Measurements from ENCODE around the gene SELENON. TPM values are rescaled to one million over a fixed set of nuclear protein-coding genes. Genes with fewer than 3 reads are reported as not detected.

SELENON gene
- polyA plus RNA-seq, 1 of the 3 experiments (the other 2 are of a cell fraction): 56.2 TPM

DNA sequence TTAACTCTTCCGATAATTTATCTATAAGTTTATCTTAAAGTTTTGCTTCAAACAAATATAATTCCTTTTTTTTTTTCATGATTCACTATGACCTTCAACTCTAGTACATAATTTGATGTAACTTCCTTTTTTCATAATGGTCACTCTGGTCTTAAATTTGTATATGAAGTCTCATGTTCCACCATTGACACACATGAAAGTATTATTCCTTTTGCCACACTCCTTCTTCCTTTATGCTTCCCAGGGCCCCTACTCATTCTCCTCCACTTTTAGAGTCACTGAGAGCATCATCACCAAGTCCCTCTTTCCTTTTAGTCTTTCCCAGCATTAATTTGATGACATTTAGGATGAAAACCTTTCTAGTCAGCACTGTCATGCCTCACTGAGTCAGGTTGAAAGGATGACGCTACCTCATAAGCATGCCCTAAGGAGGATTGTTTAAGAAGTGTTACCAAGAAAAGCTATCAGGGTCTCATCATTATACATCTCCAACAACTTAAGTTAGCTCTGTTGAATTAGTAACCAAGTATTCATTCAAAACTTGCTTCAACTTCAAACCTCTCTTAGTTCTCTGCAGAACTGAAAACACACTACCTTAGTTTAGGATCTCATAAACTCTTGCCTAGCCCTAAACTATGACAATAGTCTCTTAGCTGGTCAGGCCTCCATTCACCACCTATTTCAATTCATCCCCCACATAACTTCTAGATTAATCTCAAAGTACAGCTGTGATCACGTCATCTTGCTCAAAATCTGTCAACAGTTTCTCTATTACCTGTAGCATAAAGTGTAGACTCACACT is 44.7 kb downstream of the SELENON start:
- H3K9me2 ChIP-seq: no peaks in the 10 kb centered on the region
- H4K20me1 ChIP-seq (ENCODE audit: insufficient read depth): no peaks in the 10 kb centered on the region
- H3K36me3 ChIP-seq (replicated peaks in 1 of 2; ENCODE audit: control insufficient read depth in 1 of 2, insufficient read depth in 2 of 2, low read length in 1 of 2): no peaks in the 10 kb centered on the region
- POLR2A ChIA-PET: no interaction called here
- no peaks in the 10 kb centered on the region for H3K9me3 ChIP-seq
- no peak overlapping the region for H3K4me3 ChIP-seq (ENCODE audit: low read depth in 2 of 2, low read length in 1 of 2)
- no peaks in the 10 kb centered on the region for H3K4me1 ChIP-seq (ENCODE audit: control insufficient read depth in 1 of 2, insufficient read depth in 2 of 2, low read depth in 1 of 2, low read length in 1 of 2)
- TF ChIP-seq RAD21 (IDR thresholded peaks at IDR 0.05; ENCODE audit: low read length) (no peak), ELF1 (IDR thresholded peaks at IDR 0.05) (no peak), POLR2AphosphoS5 (IDR thresholded peaks at IDR 0.05; ENCODE audit: low read depth, low read length) (no peak), FOXM1 (IDR thresholded peaks at IDR 0.05; ENCODE audit: low read depth) (no peak), EP300 (IDR thresholded peaks at IDR 0.05; ENCODE audit: borderline replicate concordance in 1 of 2, low read depth in 1 of 2, low read length in 1 of 2) (no peak), SIN3A (IDR thresholded peaks at IDR 0.05; ENCODE audit: borderline replicate concordance, low read depth, low read length) (no peak), NFIC (IDR thresholded peaks at IDR 0.05; ENCODE audit: borderline replicate concordance) (no peak), MEF2A (IDR thresholded peaks at IDR 0.05; ENCODE audit: borderline replicate concordance, low read depth) (no peak), TEAD4 (IDR thresholded peaks at IDR 0.05; ENCODE audit: borderline replicate concordance, insufficient read depth) (no peak), FOXJ3 (CRISPR knock-in tag; IDR thresholded peaks at IDR 0.05) (no peak), EZH2phosphoT487 (IDR thresholded peaks at IDR 0.05; ENCODE audit: borderline replicate concordance, low read depth) (no peak), RCOR1 (IDR thresholded peaks at IDR 0.05; ENCODE audit: low read length) (no peak)
- TF ChIP-seq, protein P1, sequence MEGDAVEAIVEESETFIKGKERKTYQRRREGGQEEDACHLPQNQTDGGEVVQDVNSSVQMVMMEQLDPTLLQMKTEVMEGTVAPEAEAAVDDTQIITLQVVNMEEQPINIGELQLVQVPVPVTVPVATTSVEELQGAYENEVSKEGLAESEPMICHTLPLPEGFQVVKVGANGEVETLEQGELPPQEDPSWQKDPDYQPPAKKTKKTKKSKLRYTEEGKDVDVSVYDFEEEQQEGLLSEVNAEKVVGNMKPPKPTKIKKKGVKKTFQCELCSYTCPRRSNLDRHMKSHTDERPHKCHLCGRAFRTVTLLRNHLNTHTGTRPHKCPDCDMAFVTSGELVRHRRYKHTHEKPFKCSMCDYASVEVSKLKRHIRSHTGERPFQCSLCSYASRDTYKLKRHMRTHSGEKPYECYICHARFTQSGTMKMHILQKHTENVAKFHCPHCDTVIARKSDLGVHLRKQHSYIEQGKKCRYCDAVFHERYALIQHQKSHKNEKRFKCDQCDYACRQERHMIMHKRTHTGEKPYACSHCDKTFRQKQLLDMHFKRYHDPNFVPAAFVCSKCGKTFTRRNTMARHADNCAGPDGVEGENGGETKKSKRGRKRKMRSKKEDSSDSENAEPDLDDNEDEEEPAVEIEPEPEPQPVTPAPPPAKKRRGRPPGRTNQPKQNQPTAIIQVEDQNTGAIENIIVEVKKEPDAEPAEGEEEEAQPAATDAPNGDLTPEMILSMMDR (IDR thresholded peaks at IDR 0.05): no peak
- TF ChIP-seq, protein P2, sequence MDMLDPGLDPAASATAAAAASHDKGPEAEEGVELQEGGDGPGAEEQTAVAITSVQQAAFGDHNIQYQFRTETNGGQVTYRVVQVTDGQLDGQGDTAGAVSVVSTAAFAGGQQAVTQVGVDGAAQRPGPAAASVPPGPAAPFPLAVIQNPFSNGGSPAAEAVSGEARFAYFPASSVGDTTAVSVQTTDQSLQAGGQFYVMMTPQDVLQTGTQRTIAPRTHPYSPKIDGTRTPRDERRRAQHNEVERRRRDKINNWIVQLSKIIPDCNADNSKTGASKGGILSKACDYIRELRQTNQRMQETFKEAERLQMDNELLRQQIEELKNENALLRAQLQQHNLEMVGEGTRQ (IDR thresholded peaks at IDR 0.05; ENCODE audit: borderline replicate concordance, low read depth, low read length): no peak
- TF ChIP-seq, protein P3, sequence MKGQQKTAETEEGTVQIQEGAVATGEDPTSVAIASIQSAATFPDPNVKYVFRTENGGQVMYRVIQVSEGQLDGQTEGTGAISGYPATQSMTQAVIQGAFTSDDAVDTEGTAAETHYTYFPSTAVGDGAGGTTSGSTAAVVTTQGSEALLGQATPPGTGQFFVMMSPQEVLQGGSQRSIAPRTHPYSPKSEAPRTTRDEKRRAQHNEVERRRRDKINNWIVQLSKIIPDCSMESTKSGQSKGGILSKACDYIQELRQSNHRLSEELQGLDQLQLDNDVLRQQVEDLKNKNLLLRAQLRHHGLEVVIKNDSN (IDR thresholded peaks at IDR 0.05; ENCODE audit: borderline replicate concordance, low read depth): no peak
- TF ChIP-seq, protein P4, sequence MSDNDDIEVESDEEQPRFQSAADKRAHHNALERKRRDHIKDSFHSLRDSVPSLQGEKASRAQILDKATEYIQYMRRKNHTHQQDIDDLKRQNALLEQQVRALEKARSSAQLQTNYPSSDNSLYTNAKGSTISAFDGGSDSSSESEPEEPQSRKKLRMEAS (IDR thresholded peaks at IDR 0.05; ENCODE audit: low read depth): no peak
- TF ChIP-seq, protein P5, sequence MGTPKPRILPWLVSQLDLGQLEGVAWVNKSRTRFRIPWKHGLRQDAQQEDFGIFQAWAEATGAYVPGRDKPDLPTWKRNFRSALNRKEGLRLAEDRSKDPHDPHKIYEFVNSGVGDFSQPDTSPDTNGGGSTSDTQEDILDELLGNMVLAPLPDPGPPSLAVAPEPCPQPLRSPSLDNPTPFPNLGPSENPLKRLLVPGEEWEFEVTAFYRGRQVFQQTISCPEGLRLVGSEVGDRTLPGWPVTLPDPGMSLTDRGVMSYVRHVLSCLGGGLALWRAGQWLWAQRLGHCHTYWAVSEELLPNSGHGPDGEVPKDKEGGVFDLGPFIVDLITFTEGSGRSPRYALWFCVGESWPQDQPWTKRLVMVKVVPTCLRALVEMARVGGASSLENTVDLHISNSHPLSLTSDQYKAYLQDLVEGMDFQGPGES (IDR thresholded peaks at IDR 0.05; ENCODE audit: low read depth, low read length): no peak
- no peak overlapping the region for H2AFZ ChIP-seq (ENCODE audit: low read depth)
- no peak overlapping the region for H3K27ac ChIP-seq (ENCODE audit: low read depth in 2 of 2, low read length in 1 of 2)
- no peaks in the 10 kb centered on the region; the same call in 1 of the 2 replicates for H3K79me2 ChIP-seq (ENCODE audit: insufficient read depth)
- CTCF ChIA-PET: interaction anchor here (0.7 kb wide), 1 partner anchor 13 kb away, joined by 3 read pairs; no protein-coding TSS in a partner anchor
- H3K27me3 ChIP-seq (ENCODE audit: insufficient read depth): no peaks in the 10 kb centered on the region
- H3K4me2 ChIP-seq: no peak overlapping the region
- WGBS (ENCODE audit: low lambda C conversion rate): 95% methylated on average over 3 of the region's 3 CpGs
- H3F3A ChIP-seq (replicated peaks; ENCODE audit: insufficient read depth): no peaks in the 10 kb centered on the region
- DNase-seq: no peak
- no peak overlapping the region for H3K9ac ChIP-seq

All from SK-N-SH (cell line).